Activated CD4-positive, alpha-beta T cell treated with anti-CD3 and anti-CD28 coated beads, Interleukin-2, amount 10 ng/mL, durations not matched to agents 24 days and 14 days (primary cell): ENCODE results near the gene GET3. TPM values are rescaled to one million over a fixed set of nuclear protein-coding genes. Genes with fewer than 3 reads are reported as not detected.
A peak's percentile ranks its signal among the peaks of the same experiment; 100 is the strongest.
"Not testable (repeated sequence)": the region's sequence is repeated elsewhere in the genome, so short reads cannot be mapped to it uniquely, and the experiment has no call there.

ENCODE experiments used
- DNase-seq: peaks from one replicate; pipeline ENCODE4 v3.0.0; 2022
- H3K27ac Mint-ChIP-seq: one replicate; pipeline ENCODE4 v1.8.0; 2022; ENCODE audit warnings: mild to moderate bottlenecking, mixed read lengths
- H3K27me3 Mint-ChIP-seq: one replicate; pipeline ENCODE4 v1.8.0; 2022; ENCODE audit warnings: mixed read lengths
- H3K36me3 Mint-ChIP-seq: one replicate; pipeline ENCODE4 v1.8.0; 2022; ENCODE audit warnings: low read depth, mild to moderate bottlenecking, mixed read lengths
- H3K4me1 Mint-ChIP-seq: one replicate; pipeline ENCODE4 v1.8.0; 2021; ENCODE audit warnings: mixed read lengths
- H3K4me3 Mint-ChIP-seq: one replicate; pipeline ENCODE4 v1.8.0; 2022; ENCODE audit warnings: mild to moderate bottlenecking, moderate library complexity, mixed read lengths
- H3K9me3 Mint-ChIP-seq: one replicate; pipeline ENCODE4 v1.8.0; 2021; ENCODE audit warnings: mixed read lengths
- intact Hi-C: fragments of 100-400 bp; cut with micrococcal nuclease; formaldehyde crosslinking; loops from one replicate; pipeline ENCODE4 v1.15.1; 2023
- total RNA-seq: library from RNA; stranded (reverse); gene quantifications from 2 replicates; pipeline ENCODE4 v1.2.3, GENCODE V29; 2022

The GET3 gene
- total RNA-seq, 1 donor from 2014 or later: 64.6 TPM

- H3K27ac Mint-ChIP-seq: peak overlapping the region; percentile 97
- H3K4me3 Mint-ChIP-seq: peak overlapping the region; percentile 96
- no peaks in the 10 kb centered on the region for H3K27me3 Mint-ChIP-seq
- intact Hi-C loops: loop anchor here (2.0 to 5.0 kb wide), 2 partner anchors 70 to 365 kb away; partner anchors contain the start of gene TNPO2
- H3K4me1 Mint-ChIP-seq: peaks cover 43% of the 10 kb centered on the region
- H3K9me3 Mint-ChIP-seq: no peaks in the 10 kb centered on the region
- peak; percentile 94 for DNase-seq
- H3K36me3 Mint-ChIP-seq: peaks cover 26% of the 10 kb centered on the region
Observed at GRCh38 chr19:12792051-12792852, 55.0 kb downstream of the GET3 start.

GRCh38 chr19:12792853-12793289, 55.6 kb downstream of the GET3 start:
- DNase-seq: no peak
- Mint-ChIP-seq H3K4me3 (peak overlapping the region; percentile 96), H3K27me3 (no peaks in the 10 kb centered on the region), H3K4me1 (peaks cover 43% of the 10 kb centered on the region), H3K9me3 (no peaks in the 10 kb centered on the region), H3K36me3 (peaks cover 27% of the 10 kb centered on the region), H3K27ac (peak overlapping the region; percentile 97)
- intact Hi-C loops: loop anchor here (2.0 to 5.0 kb wide), 2 partner anchors 71 to 364 kb away; partner anchors contain the start of gene TNPO2

- Mint-ChIP-seq H3K9me3 (no peaks in the 10 kb centered on the region), H3K4me1 (peaks cover 40% of the 10 kb centered on the region), H3K27me3 (no peaks in the 10 kb centered on the region), H3K27ac (peak overlapping the region; percentile 97), H3K36me3 (peaks cover 29% of the 10 kb centered on the region), H3K4me3 (peak overlapping the region; percentile 96)
- peak; percentile 98 for DNase-seq
- intact Hi-C loops: loop anchor here (2.0 to 5.0 kb wide), 2 partner anchors 71 to 363 kb away; partner anchors contain the start of gene TNPO2
Observed at GRCh38 chr19:12793290-12794195, 56.2 kb downstream of the GET3 start.

- peak overlapping the region; percentile 92 for H3K27ac Mint-ChIP-seq
Observed at GRCh38 chr19:12794196-12794941, 57.1 kb downstream of the GET3 start.

GRCh38 chr19:12794971-12795381, 57.7 kb downstream of the GET3 start:
- intact Hi-C loops: loop anchor here (5.0 kb wide), 1 partner anchor 73 kb away; the partner anchor contains the start of gene TNPO2
- H3K27me3 Mint-ChIP-seq: no peaks in the 10 kb centered on the region
- peaks cover 38% of the 10 kb centered on the region for H3K4me1 Mint-ChIP-seq
- peak overlapping the region; percentile 84 for H3K4me3 Mint-ChIP-seq
- H3K9me3 Mint-ChIP-seq: no peaks in the 10 kb centered on the region
- H3K36me3 Mint-ChIP-seq: peaks cover 40% of the 10 kb centered on the region
- H3K27ac Mint-ChIP-seq: peak overlapping the region; percentile 92
- DNase-seq: no peak

More at GRCh38 chr19:12794196-12794941, 57.1 kb downstream of the GET3 start:
- intact Hi-C loops: loop anchor here (5.0 kb wide), 1 partner anchor 72 kb away; the partner anchor contains the start of gene TNPO2
- H3K4me1 Mint-ChIP-seq: peaks cover 34% of the 10 kb centered on the region
- H3K9me3 Mint-ChIP-seq: no peaks in the 10 kb centered on the region
- peak; percentile 73 for DNase-seq
- H3K27me3 Mint-ChIP-seq: no peaks in the 10 kb centered on the region
- H3K4me3 Mint-ChIP-seq: peak overlapping the region; percentile 84
- H3K36me3 Mint-ChIP-seq: peaks cover 36% of the 10 kb centered on the region

GRCh38 chr19:12796146-12797071, 59.1 kb downstream of the GET3 start:
- Mint-ChIP-seq H3K4me3 (peak overlapping the region; percentile 83), H3K27ac (peak overlapping the region; percentile 90), H3K4me1 (peaks cover 36% of the 10 kb centered on the region), H3K9me3 (no peaks in the 10 kb centered on the region), H3K36me3 (peaks cover 48% of the 10 kb centered on the region), H3K27me3 (no peaks in the 10 kb centered on the region)
- intact Hi-C loops: loop anchor here (1.0 kb wide), 3 partner anchors 19 to 36 kb away; no protein-coding TSS in a partner anchor
- peak; percentile 94 for DNase-seq

GRCh38 chr19:12797141-12797587, 59.9 kb downstream of the GET3 start:
- Mint-ChIP-seq H3K36me3 (peaks cover 42% of the 10 kb centered on the region), H3K4me1 (peaks cover 37% of the 10 kb centered on the region), H3K9me3 (no peaks in the 10 kb centered on the region), H3K27me3 (no peaks in the 10 kb centered on the region), H3K27ac (no peak overlapping the region), H3K4me3 (no peak overlapping the region)
- peak; percentile 57 for DNase-seq
- intact Hi-C loops: no loop called here

GRCh38 chr19:12797607-12798006, 60.3 kb downstream of the GET3 start:
- H3K36me3 Mint-ChIP-seq: peaks cover 37% of the 10 kb centered on the region

More at GRCh38 chr19:12797607-12798006, 60.3 kb downstream of the GET3 start:
- H3K4me3 Mint-ChIP-seq, DNase-seq, H3K27me3 Mint-ChIP-seq, H3K9me3 Mint-ChIP-seq, H3K27ac Mint-ChIP-seq, intact Hi-C loops: not testable (repeated sequence)
- peaks cover 42% of the 10 kb centered on the region for H3K4me1 Mint-ChIP-seq

Other genes starting within 250 kb of the GET3 start
- gene ZNF564, start 186.0 kb upstream of the GET3 start, total RNA-seq: 5.6 and 7.0 TPM in 2 replicates
- 8.7 and 9.0 TPM in 2 replicates for gene ZNF490, start 126.7 kb upstream of the GET3 start, total RNA-seq
- 22.3 and 26.6 TPM in 2 replicates for gene ZNF791, start 126.6 kb upstream of the GET3 start, total RNA-seq
- gene MAN2B1, start 70.8 kb upstream of the GET3 start, total RNA-seq: 118 and 136 TPM in 2 replicates
- gene WDR83, start 70.7 kb upstream of the GET3 start, total RNA-seq: 21.7 and 27.1 TPM in 2 replicates
- 138 and 155 TPM in 2 replicates for gene DHPS, start 55.6 kb upstream of the GET3 start, total RNA-seq
- not detected in 2 replicates for gene GNG14, start 49.5 kb upstream of the GET3 start, total RNA-seq
- gene FBXW9, start 40.9 kb upstream of the GET3 start, total RNA-seq: 12.4 and 12.9 TPM in 2 replicates
- gene TNPO2, start 13.6 kb upstream of the GET3 start, total RNA-seq: 153 and 163 TPM in 2 replicates
- gene TRIR, start 2.8 kb upstream of the GET3 start, total RNA-seq: 216 and 218 TPM in 2 replicates
- gene BEST2, start 14.3 kb downstream of the GET3 start, total RNA-seq: not detected in 2 replicates
- gene HOOK2, start 38.1 kb downstream of the GET3 start, total RNA-seq: 17.8 and 18.3 TPM in 2 replicates
- gene JUNB, start 54.0 kb downstream of the GET3 start, total RNA-seq: 302 and 310 TPM in 2 replicates
- gene PRDX2, start 64.3 kb downstream of the GET3 start, total RNA-seq: 277 and 294 TPM in 2 replicates
- 26.8 and 32.7 TPM in 2 replicates for gene THSD8, start 64.6 kb downstream of the GET3 start, total RNA-seq
- 35.8 and 51.5 TPM in 2 replicates for gene RNASEH2A, start 69.1 kb downstream of the GET3 start, total RNA-seq
- gene RTBDN, start 97.1 kb downstream of the GET3 start, total RNA-seq: not detected in 2 replicates
- gene MAST1, start 101.0 kb downstream of the GET3 start, total RNA-seq: 1.6 and 2.4 TPM in 2 replicates
- gene DNASE2, start 144.0 kb downstream of the GET3 start, total RNA-seq: 21.5 and 22.0 TPM in 2 replicates
- gene KLF1, start 149.7 kb downstream of the GET3 start, total RNA-seq: 0.77 and 1.2 TPM in 2 replicates
- gene GCDH, start 153.7 kb downstream of the GET3 start, total RNA-seq: 66.9 and 71.6 TPM in 2 replicates
- 2.3 and 3.3 TPM in 2 replicates for gene SYCE2, start 181.8 kb downstream of the GET3 start, total RNA-seq
- gene FARSA, start 196.2 kb downstream of the GET3 start, total RNA-seq: 202 and 208 TPM in 2 replicates
- 987 and 994 TPM in 2 replicates for gene CALR, start 201.1 kb downstream of the GET3 start, total RNA-seq
- gene RAD23A, start 208.4 kb downstream of the GET3 start, total RNA-seq: 208 and 212 TPM in 2 replicates
- 32.4 and 34.4 TPM in 2 replicates for gene GADD45GIP1, start 219.7 kb downstream of the GET3 start, total RNA-seq
- gene DAND5, start 232.1 kb downstream of the GET3 start, total RNA-seq: 0.12 TPM in 1 of 2 replicates, not detected in the other